ENCODE measurements around the gene SERINC1.

The SERINC1 gene

DNA sequence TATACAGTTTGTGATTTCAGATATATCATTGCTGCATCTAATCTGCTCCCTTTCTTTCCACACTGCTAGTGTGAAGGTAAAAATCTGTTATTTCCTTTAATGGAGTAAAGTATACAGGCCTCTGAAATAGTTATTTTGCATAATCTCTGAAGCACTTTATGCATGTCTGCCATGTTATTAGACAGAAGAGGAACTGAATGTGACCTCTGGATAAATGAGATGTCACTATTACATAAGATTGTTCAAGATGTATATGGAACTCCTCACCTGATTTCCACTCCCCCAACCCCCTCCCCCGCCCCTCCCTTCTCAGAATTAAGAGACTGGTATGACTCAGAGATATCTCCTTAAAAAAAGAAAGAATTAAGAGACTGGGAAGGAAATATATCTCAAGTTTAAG lies 26.3 kb downstream of the SERINC1 start:
- H3K4me3 ChIP-seq (ENCODE audit: low read depth in 1 of 2, low read length in 2 of 2), result no peak overlapping the region
- no peak overlapping the region for H3K27ac ChIP-seq (ENCODE audit: low read depth, low read length)
- no peaks in the 10 kb centered on the region for H3K27me3 ChIP-seq (ENCODE audit: control insufficient read depth in 1 of 2, insufficient read depth in 2 of 2, low read length in 2 of 2)
- H3K9me3 ChIP-seq (ENCODE audit: control insufficient read depth in 1 of 2, low read length in 2 of 2), result no peaks in the 10 kb centered on the region
- no peak overlapping the region for H3K9ac ChIP-seq (ENCODE audit: low read depth in 1 of 2, low read length in 2 of 2)
- no peaks in the 10 kb centered on the region for H3K4me1 ChIP-seq (ENCODE audit: control insufficient read depth in 1 of 2, insufficient read depth in 2 of 2, low read length in 2 of 2)
- H3K36me3 ChIP-seq (ENCODE audit: control insufficient read depth in 1 of 2, insufficient read depth in 2 of 2, low read length in 2 of 2), result peaks cover 15 to 54% of the 10 kb centered on the region in 2 donors

DNA sequence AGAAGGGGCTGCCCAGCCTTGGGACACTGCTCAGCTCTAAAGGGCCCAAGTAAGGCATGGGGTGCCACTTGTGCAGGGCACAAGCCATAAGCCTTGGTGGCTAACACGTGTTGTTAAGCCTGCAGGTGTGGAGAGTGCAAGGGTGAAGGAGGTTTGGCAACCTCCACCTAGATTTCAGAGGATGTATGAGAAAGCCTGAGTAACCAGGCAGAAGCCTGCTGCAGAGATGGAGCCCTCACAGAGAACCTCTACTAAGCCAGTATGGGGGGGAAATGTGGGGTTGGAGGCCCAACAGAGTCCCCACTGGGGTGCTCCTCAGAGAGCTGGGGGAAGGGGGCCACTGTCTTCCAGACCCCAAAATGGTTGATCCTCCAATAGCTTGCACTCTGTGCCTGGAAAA lies 32.6 kb downstream of the SERINC1 start:
- Histone ChIP-seq H3K9ac (ENCODE audit: low read depth in 1 of 2, low read length in 2 of 2) (no peak overlapping the region), H3K9me3 (ENCODE audit: control insufficient read depth in 1 of 2, low read length in 2 of 2) (peaks cover 0 to 4% of the 10 kb centered on the region in 2 donors), H3K27ac (ENCODE audit: low read depth, low read length) (no peak overlapping the region), H3K4me3 (ENCODE audit: low read depth in 1 of 2, low read length in 2 of 2) (no peak overlapping the region), H3K4me1 (ENCODE audit: control insufficient read depth in 1 of 2, insufficient read depth in 2 of 2, low read length in 2 of 2) (no peaks in the 10 kb centered on the region), H3K27me3 (ENCODE audit: control insufficient read depth in 1 of 2, insufficient read depth in 2 of 2, low read length in 2 of 2) (no peaks in the 10 kb centered on the region), H3K36me3 (ENCODE audit: control insufficient read depth in 1 of 2, insufficient read depth in 2 of 2, low read length in 2 of 2) (peaks cover 21 to 48% of the 10 kb centered on the region in 2 donors)

DNA sequence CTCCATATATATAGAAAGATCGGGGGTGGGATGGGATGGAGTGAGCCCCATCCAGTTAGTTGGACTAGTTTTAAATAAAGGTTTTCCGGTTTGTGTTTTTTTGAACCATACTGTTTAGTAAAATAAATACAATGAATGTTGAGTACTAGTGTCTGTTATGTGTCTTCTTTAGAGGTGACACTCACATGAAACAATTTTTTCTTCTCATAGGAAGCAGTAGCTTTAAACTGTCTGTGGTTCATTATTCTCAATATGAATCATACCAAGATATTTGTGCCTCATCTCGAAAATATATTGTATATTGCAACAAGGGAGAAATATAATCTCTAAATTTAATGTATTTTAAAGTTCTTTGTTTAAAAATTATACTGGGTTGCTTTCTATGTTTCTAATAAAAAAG lies 38.8 kb downstream of the SERINC1 start:
- Histone ChIP-seq H3K9me3 (ENCODE audit: control insufficient read depth in 1 of 2, low read length in 2 of 2) (no peaks in the 10 kb centered on the region), H3K9ac (ENCODE audit: low read depth in 1 of 2, low read length in 2 of 2) (no peak overlapping the region), H3K27ac (ENCODE audit: low read depth, low read length) (no peak overlapping the region), H3K4me1 (ENCODE audit: control insufficient read depth in 1 of 2, insufficient read depth in 2 of 2, low read length in 2 of 2) (no peaks in the 10 kb centered on the region), H3K4me3 (ENCODE audit: low read depth in 1 of 2, low read length in 2 of 2) (no peak overlapping the region), H3K36me3 (ENCODE audit: control insufficient read depth in 1 of 2, insufficient read depth in 2 of 2, low read length in 2 of 2) (peaks cover 12 to 34% of the 10 kb centered on the region in 2 donors), H3K27me3 (ENCODE audit: control insufficient read depth in 1 of 2, insufficient read depth in 2 of 2, low read length in 2 of 2) (no peaks in the 10 kb centered on the region)

DNA sequence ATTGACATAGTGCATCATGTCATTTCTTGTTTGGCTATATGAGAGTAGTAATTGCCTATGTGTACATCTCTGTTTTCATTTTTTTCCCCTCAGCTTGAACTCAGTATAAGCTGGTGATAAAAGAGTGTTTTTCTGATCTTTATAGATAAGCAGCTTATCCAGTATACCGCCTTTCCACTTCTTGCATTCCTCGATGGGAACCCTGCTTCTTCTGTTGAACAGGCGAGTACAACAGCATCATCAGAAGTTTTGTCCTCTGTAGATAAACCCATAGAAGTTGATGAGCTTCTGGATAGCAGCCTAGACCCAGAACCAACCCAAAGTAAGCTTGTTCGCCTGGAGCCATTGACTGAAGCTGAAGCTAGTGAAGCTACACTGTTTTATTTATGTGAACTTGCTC lies 39.8 kb downstream of the SERINC1 start:
- H3K4me3 ChIP-seq (ENCODE audit: low read depth in 1 of 2, low read length in 2 of 2), result no peak overlapping the region
- peaks cover 10 to 30% of the 10 kb centered on the region in 2 donors for H3K36me3 ChIP-seq (ENCODE audit: control insufficient read depth in 1 of 2, insufficient read depth in 2 of 2, low read length in 2 of 2)

GRCh38 chr6:122429323-122429722 lies 42.3 kb downstream of the SERINC1 start:
- Histone ChIP-seq H3K4me1 (ENCODE audit: control insufficient read depth in 1 of 2, insufficient read depth in 2 of 2, low read length in 2 of 2) (no peaks in the 10 kb centered on the region), H3K36me3 (ENCODE audit: control insufficient read depth in 1 of 2, insufficient read depth in 2 of 2, low read length in 2 of 2) (peaks cover 10 to 29% of the 10 kb centered on the region in 2 donors), H3K9me3 (ENCODE audit: control insufficient read depth in 1 of 2, low read length in 2 of 2) (no peaks in the 10 kb centered on the region), H3K27ac (ENCODE audit: low read depth, low read length) (no peak overlapping the region), H3K4me3 (ENCODE audit: low read depth in 1 of 2, low read length in 2 of 2) (no peak overlapping the region), H3K27me3 (ENCODE audit: control insufficient read depth in 1 of 2, insufficient read depth in 2 of 2, low read length in 2 of 2) (no peaks in the 10 kb centered on the region), H3K9ac (ENCODE audit: low read depth in 1 of 2, low read length in 2 of 2) (no peak overlapping the region)

More for the DNA sequence above, 39.8 kb downstream of the SERINC1 start:
- Histone ChIP-seq H3K4me1 (ENCODE audit: control insufficient read depth in 1 of 2, insufficient read depth in 2 of 2, low read length in 2 of 2) (no peaks in the 10 kb centered on the region), H3K27me3 (ENCODE audit: control insufficient read depth in 1 of 2, insufficient read depth in 2 of 2, low read length in 2 of 2) (no peaks in the 10 kb centered on the region), H3K27ac (ENCODE audit: low read depth, low read length) (no peak overlapping the region), H3K9ac (ENCODE audit: low read depth in 1 of 2, low read length in 2 of 2) (no peak overlapping the region), H3K9me3 (ENCODE audit: control insufficient read depth in 1 of 2, low read length in 2 of 2) (no peaks in the 10 kb centered on the region)

DNA sequence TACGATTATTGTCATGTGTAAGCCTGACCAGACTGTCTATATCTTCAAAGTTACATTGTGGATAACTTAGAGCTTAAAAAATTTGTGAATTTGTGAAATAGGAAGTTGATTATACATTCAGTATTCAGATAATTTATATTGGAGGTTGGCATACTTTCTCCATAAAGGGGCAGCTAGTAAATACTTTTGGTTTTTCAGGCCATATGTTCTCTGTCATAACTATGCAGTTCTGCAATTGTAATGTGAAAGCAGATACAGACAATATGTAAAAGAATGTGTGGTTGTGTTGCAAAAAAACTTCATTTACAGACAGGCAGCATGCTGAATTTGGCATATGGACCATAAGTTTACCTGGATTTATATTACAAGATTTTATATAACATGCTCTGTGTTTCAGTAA lies 42.8 kb downstream of the SERINC1 start:
- H3K9ac ChIP-seq (ENCODE audit: low read depth in 1 of 2, low read length in 2 of 2), result no peak overlapping the region
- H3K4me1 ChIP-seq (ENCODE audit: control insufficient read depth in 1 of 2, insufficient read depth in 2 of 2, low read length in 2 of 2), result no peaks in the 10 kb centered on the region
- no peaks in the 10 kb centered on the region for H3K9me3 ChIP-seq (ENCODE audit: control insufficient read depth in 1 of 2, low read length in 2 of 2)
- no peaks in the 10 kb centered on the region for H3K27me3 ChIP-seq (ENCODE audit: control insufficient read depth in 1 of 2, insufficient read depth in 2 of 2, low read length in 2 of 2)
- peaks cover 13 to 30% of the 10 kb centered on the region in 2 donors for H3K36me3 ChIP-seq (ENCODE audit: control insufficient read depth in 1 of 2, insufficient read depth in 2 of 2, low read length in 2 of 2)
- H3K27ac ChIP-seq (ENCODE audit: low read depth, low read length), result no peak overlapping the region
- no peak overlapping the region for H3K4me3 ChIP-seq (ENCODE audit: low read depth in 1 of 2, low read length in 2 of 2)

DNA sequence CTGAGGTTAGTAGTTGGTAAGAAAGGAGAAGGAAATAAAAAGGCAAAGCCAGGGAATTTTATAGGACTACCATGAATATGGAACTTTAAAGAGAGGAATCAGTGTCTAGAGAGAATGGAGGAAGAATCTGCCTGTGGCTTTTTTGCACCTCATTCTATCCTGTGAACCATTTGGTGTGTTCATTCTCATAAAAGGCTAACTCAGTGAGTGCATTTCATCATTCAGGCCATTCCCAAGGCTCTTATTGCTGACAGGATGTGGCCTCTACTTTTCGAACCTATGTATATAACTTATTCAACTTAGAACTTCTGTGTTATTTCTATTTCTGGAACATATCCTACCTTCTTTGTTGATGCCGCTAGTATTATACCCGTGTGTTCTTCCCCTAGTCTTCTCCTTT lies 45.0 kb downstream of the SERINC1 start:
- Histone ChIP-seq H3K36me3 (ENCODE audit: control insufficient read depth in 1 of 2, insufficient read depth in 2 of 2, low read length in 2 of 2) (peaks cover 16 to 25% of the 10 kb centered on the region in 2 donors), H3K9me3 (ENCODE audit: control insufficient read depth in 1 of 2, low read length in 2 of 2) (no peaks in the 10 kb centered on the region), H3K27ac (ENCODE audit: low read depth, low read length) (no peak overlapping the region), H3K27me3 (ENCODE audit: control insufficient read depth in 1 of 2, insufficient read depth in 2 of 2, low read length in 2 of 2) (no peaks in the 10 kb centered on the region), H3K4me1 (ENCODE audit: control insufficient read depth in 1 of 2, insufficient read depth in 2 of 2, low read length in 2 of 2) (no peaks in the 10 kb centered on the region), H3K4me3 (ENCODE audit: low read depth in 1 of 2, low read length in 2 of 2) (no peak overlapping the region), H3K9ac (ENCODE audit: low read depth in 1 of 2, low read length in 2 of 2) (no peak overlapping the region)

DNA sequence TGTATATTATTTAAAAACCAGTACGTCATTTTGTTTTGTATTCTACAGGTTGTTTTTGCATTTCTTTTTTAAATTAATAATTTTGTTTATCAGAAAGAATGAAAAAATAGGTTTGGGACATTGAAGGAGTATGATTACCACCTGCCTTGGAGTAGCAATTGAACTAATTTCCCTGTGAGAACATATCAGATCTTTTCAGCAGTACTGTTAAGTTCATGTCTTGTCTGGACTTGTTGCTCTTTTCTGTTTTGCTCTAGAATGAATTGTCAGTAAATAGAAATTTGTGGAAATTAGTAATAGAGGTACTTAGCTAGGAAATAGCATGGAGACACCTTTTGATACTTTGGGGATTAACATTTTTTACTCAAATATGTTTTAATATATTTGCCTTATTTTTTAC lies 47.9 kb downstream of the SERINC1 start:
- Histone ChIP-seq H3K9ac (ENCODE audit: low read depth in 1 of 2, low read length in 2 of 2) (no peak overlapping the region), H3K27ac (ENCODE audit: low read depth, low read length) (no peak overlapping the region), H3K4me1 (ENCODE audit: control insufficient read depth in 1 of 2, insufficient read depth in 2 of 2, low read length in 2 of 2) (no peaks in the 10 kb centered on the region), H3K4me3 (ENCODE audit: low read depth in 1 of 2, low read length in 2 of 2) (no peak overlapping the region), H3K9me3 (ENCODE audit: control insufficient read depth in 1 of 2, low read length in 2 of 2) (no peaks in the 10 kb centered on the region), H3K36me3 (ENCODE audit: control insufficient read depth in 1 of 2, insufficient read depth in 2 of 2, low read length in 2 of 2) (peaks cover 13 to 26% of the 10 kb centered on the region in 2 donors), H3K27me3 (ENCODE audit: control insufficient read depth in 1 of 2, insufficient read depth in 2 of 2, low read length in 2 of 2) (no peaks in the 10 kb centered on the region)

GRCh38 chr6:122422614-122423267 lies 48.9 kb downstream of the SERINC1 start:
- Histone ChIP-seq H3K4me3 (ENCODE audit: low read depth in 1 of 2, low read length in 2 of 2) (no peak overlapping the region), H3K27me3 (ENCODE audit: control insufficient read depth in 1 of 2, insufficient read depth in 2 of 2, low read length in 2 of 2) (no peaks in the 10 kb centered on the region), H3K9ac (ENCODE audit: low read depth in 1 of 2, low read length in 2 of 2) (no peak overlapping the region), H3K27ac (ENCODE audit: low read depth, low read length) (no peak overlapping the region), H3K36me3 (ENCODE audit: control insufficient read depth in 1 of 2, insufficient read depth in 2 of 2, low read length in 2 of 2) (peaks cover 13 to 29% of the 10 kb centered on the region in 2 donors), H3K9me3 (ENCODE audit: control insufficient read depth in 1 of 2, low read length in 2 of 2) (no peaks in the 10 kb centered on the region), H3K4me1 (ENCODE audit: control insufficient read depth in 1 of 2, insufficient read depth in 2 of 2, low read length in 2 of 2) (no peaks in the 10 kb centered on the region)

DNA sequence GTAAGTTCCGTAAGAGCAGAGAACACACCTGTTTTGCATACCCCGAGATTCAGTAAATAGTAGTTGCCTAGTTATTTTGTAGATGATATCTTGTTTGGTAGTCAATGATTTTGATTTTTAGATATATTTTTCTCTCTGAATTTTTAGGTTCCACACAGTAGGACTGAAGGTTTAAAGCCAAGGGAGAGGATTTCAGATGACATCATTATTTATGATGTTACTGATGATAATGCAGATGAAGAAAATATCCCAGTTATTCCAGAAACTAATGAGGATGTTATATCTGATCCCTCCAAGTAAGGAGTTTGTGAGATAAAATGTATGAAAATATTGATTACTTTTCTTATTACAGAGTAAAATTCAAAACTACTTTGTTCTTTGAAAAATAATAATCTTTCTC lies 49.6 kb downstream of the SERINC1 start:
- H3K9ac ChIP-seq (ENCODE audit: low read depth in 1 of 2, low read length in 2 of 2), result no peak overlapping the region
- H3K9me3 ChIP-seq (ENCODE audit: control insufficient read depth in 1 of 2, low read length in 2 of 2), result no peaks in the 10 kb centered on the region
- no peaks in the 10 kb centered on the region for H3K4me1 ChIP-seq (ENCODE audit: control insufficient read depth in 1 of 2, insufficient read depth in 2 of 2, low read length in 2 of 2)
- no peak overlapping the region for H3K4me3 ChIP-seq (ENCODE audit: low read depth in 1 of 2, low read length in 2 of 2)
- peaks cover 14 to 27% of the 10 kb centered on the region in 2 donors for H3K36me3 ChIP-seq (ENCODE audit: control insufficient read depth in 1 of 2, insufficient read depth in 2 of 2, low read length in 2 of 2)
- no peak overlapping the region for H3K27ac ChIP-seq (ENCODE audit: low read depth, low read length)
- H3K27me3 ChIP-seq (ENCODE audit: control insufficient read depth in 1 of 2, insufficient read depth in 2 of 2, low read length in 2 of 2), result no peaks in the 10 kb centered on the region

Data from duodenal mucosa (tissue), 2 donors.